Measurements from ENCODE around the gene LMX1B.

DNA sequence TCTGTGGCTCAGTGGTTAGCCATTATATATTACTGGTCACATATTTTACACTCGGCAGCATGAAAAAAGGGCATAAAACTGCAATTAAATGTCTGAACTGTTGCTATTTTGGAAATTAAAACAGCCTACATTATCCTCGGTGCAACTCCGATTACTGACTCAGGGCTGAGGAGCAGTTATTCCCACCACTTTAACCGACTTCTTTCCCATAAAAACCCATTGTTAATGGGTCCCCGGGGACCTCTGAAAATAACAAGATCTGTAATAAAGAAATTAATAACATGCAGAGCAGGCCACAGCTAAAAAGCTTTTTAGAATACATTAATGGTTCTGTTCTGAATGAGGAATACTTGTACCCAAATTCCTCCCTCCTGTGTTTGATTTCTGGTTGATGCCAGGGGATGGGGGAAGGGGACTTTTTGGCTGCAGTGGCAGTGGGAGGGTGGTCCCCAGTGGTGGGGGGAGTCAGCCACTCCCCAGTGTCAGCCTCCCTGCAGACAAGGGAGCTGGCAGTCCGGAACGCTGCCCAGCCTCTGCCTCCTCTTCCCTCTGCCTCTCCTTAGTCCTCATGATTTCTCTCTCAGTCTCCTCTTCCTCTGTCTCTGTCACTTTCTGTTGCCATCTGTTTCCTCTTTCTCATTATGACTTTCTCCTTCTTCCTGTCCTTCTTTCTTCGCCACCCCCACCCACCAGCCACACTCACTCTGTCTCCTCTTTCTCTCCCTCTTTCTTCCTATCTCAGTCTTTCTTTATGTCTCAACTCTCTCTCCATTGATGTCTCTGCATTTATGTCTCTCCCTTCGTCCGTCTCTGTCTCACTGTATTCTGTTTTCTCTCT, 132.1 kb downstream of the LMX1B start:
- no peak for TF ChIP-seq CTCF (IDR thresholded peaks at IDR 0.05)
- TF ChIP-seq POLR2A (IDR thresholded peaks at IDR 0.05), result no peak

Measured in sigmoid colon (tissue), 3 donors.